T-helper 22 cell (primary cell): ENCODE data around the gene LPIN1.
A peak's percentile ranks its signal among the peaks of the same experiment; 100 is the strongest.
"Not testable (repeated sequence)": the region's sequence is repeated elsewhere in the genome, so short reads cannot be mapped to it uniquely, and the experiment has no call there.

ENCODE experiments used
- DNase-seq: peaks from one replicate; pipeline ENCODE4 v3.0.0-alpha.2; 2020; ENCODE audit warnings: low read depth

Gene LPIN1

GRCh38 chr2:11835403-11835802, 89.0 kb downstream of the LPIN1 start:
- DNase-seq, result no peak

GRCh38 chr2:11836647-11837219, 90.3 kb downstream of the LPIN1 start:
- DNase-seq, result no peak

GRCh38 chr2:11837875-11838734, 91.7 kb downstream of the LPIN1 start:
- DNase-seq, result no peak

- no peak for DNase-seq
Measured at GRCh38 chr2:11839916-11840315, 93.5 kb downstream of the LPIN1 start.

- no peak for DNase-seq
Measured at GRCh38 chr2:11842336-11842735, 95.9 kb downstream of the LPIN1 start.

- DNase-seq, result not testable (repeated sequence)
Measured at GRCh38 chr2:11844798-11845197, 98.4 kb downstream of the LPIN1 start.

- not testable (repeated sequence) for DNase-seq
Measured at GRCh38 chr2:11847935-11848334, 101.5 kb downstream of the LPIN1 start.

- DNase-seq, result no peak
Measured at GRCh38 chr2:11850082-11850481, 103.7 kb downstream of the LPIN1 start.

GRCh38 chr2:11852526-11853196, 106.2 kb downstream of the LPIN1 start:
- no peak for DNase-seq

GRCh38 chr2:11853197-11853588, 106.8 kb downstream of the LPIN1 start:
- DNase-seq, result no peak

- no peak for DNase-seq
Measured at GRCh38 chr2:11855064-11855760, 108.8 kb downstream of the LPIN1 start.

- DNase-seq, result no peak
Measured at GRCh38 chr2:11856095-11856494, 109.7 kb downstream of the LPIN1 start.

GRCh38 chr2:11858883-11859282, 112.5 kb downstream of the LPIN1 start:
- no peak for DNase-seq

- DNase-seq, result not testable (repeated sequence)
Measured at GRCh38 chr2:11859975-11860374, 113.5 kb downstream of the LPIN1 start.

GRCh38 chr2:11861044-11861443, 114.6 kb downstream of the LPIN1 start:
- DNase-seq, result no peak

GRCh38 chr2:11862049-11862448, 115.6 kb downstream of the LPIN1 start:
- DNase-seq, result no peak

- no peak for DNase-seq
Measured at GRCh38 chr2:11863103-11863502, 116.7 kb downstream of the LPIN1 start.

GRCh38 chr2:11863513-11864328, 117.3 kb downstream of the LPIN1 start:
- DNase-seq, result peak; percentile 35

- DNase-seq, result no peak
Measured at GRCh38 chr2:11864724-11865123, 118.3 kb downstream of the LPIN1 start.

- DNase-seq, result no peak
Measured at GRCh38 chr2:11865378-11865777, 118.9 kb downstream of the LPIN1 start.

- no peak for DNase-seq
Measured at GRCh38 chr2:11865805-11866204, 119.4 kb downstream of the LPIN1 start.
